T-helper 9 cell (primary cell): Measurements from ENCODE around the gene KRR1.
"Not testable (repeated sequence)": the region's sequence is repeated elsewhere in the genome, so short reads cannot be mapped to it uniquely, and the experiment has no call there.

ENCODE experiments used
- DNase-seq: peaks from one replicate; pipeline ENCODE4 v3.0.0-alpha.2; 2020

Gene KRR1

GRCh38 chr12:75522124-75522523, 10.7 kb upstream of the KRR1 start:
- not testable (repeated sequence) for DNase-seq

DNA sequence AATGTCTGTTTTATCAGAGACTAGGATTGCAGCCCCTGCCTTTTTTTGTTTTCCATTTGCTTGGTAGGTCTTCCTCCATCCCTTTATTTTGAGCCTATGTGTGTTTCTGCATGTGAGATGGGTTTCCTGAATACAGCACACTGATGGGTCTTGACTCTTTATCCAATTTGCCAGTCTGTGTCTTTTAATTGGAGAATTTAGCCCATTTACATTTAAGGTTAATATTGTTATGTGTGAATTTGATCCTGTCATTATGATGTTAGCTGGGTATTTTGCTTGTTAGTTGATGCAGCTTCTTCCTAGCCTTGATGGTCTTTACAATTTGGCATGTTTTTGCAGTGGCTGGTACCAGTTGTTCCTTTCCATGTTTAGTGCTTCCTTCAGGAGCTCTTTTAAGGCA, 9.8 kb upstream of the KRR1 start:
- not testable (repeated sequence) for DNase-seq

GRCh38 chr12:75509621-75510020, 1.8 kb downstream of the KRR1 start:
- no peak for DNase-seq

DNA sequence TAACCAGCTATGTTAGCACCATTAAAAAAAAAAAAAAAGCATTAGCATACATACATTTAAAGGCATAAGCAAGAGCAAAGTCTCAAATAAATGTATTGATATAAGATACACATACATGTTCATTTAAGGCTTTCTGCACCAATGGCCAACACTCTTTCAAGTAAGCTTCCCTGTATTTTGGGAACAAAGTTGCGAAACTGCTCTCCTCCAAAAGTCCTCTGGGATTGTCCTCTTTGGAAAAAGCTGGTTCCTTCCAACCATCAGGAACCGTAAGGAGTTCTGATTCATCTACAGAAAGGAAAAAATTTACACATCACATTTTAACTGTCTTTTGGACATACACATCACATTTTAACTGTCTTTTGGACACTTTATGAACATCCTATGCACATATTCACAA, 3.2 kb downstream of the KRR1 start:
- DNase-seq = no peak

DNA sequence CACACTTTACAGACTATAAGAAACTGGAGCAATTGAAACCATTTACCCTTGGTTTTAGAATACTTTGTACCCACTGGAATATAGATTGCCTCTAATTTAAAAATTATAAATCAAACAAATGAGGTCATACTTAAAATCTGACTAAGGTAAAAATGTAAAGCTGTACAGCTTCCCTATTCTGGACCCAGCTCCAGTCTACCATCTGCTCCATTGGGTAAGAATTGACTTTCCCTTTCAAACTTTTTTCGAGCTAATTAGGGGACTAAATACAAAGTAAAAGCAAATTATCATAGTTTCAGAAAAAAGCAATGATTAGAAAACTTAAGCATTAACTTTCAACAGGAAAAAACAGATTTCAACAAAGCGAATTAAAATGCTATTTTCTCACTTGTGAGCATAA, 4.3 kb downstream of the KRR1 start:
- no peak for DNase-seq

- no peak for DNase-seq
Measured at GRCh38 chr12:75505706-75506312, 5.6 kb downstream of the KRR1 start.

DNA sequence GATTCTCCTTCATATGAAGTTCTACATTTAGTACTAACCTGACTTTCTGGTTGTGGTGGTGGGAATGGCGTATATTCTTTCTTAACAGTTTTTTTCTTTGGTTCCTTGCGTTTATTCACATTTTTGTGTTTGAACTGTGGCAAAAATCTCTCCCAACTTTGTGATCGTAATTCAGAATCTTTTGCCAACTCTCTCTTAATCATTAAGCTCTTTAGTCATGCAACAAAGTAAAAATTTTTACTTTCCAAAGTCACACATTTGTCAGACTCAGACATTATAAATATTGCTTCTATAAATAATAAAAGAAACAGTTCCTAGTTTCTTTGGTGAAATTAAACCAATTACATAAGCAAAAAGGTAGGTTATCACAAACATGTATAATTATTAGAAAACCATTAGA, 7.5 kb downstream of the KRR1 start:
- DNase-seq = no peak

GRCh38 chr12:75503459-75503858, 8.0 kb downstream of the KRR1 start:
- DNase-seq = no peak

DNA sequence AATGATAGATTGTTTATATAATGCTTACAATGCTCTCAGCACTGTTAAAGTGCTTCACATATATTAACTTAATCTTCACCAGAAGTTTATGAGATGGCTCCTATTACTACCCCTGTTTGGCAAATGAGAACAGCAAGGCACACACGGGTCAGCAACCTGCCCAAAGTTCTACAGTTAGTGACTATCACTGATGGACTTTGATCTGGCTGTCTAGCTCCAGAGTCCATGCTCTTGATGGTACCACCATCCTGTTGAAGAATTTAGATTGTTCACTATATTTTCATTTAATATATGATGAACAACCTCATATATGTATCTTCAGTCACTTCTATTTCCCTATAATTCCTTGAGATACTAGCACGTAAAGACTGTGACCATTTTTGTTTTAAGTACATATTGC, 20.2 kb downstream of the KRR1 start:
- no peak for DNase-seq

- DNase-seq = no peak
Measured at GRCh38 chr12:75489613-75490210, 21.7 kb downstream of the KRR1 start.

DNA sequence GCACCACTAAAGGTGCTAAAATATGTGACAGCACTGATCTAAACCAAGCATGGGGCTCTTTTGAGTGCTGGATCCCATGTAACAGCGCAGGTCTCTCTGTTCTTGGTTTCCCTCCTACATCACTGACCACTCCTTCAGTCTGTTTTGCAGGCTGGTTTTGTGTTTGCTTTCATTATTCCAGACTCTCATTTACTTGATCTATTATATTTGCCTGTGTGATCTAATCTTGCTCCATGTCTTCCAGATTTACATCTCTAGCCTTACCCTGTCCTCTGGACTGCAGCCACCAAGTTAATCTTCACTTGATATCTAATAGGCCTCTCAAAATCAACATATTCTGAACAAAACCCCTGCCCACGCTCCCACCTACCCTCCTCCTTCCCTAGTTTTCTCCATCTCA, 22.2 kb downstream of the KRR1 start:
- no peak for DNase-seq

GRCh38 chr12:75488553-75488952, 22.9 kb downstream of the KRR1 start:
- DNase-seq = no peak

- no peak for DNase-seq
Measured at GRCh38 chr12:75487308-75487707, 24.1 kb downstream of the KRR1 start.

DNA sequence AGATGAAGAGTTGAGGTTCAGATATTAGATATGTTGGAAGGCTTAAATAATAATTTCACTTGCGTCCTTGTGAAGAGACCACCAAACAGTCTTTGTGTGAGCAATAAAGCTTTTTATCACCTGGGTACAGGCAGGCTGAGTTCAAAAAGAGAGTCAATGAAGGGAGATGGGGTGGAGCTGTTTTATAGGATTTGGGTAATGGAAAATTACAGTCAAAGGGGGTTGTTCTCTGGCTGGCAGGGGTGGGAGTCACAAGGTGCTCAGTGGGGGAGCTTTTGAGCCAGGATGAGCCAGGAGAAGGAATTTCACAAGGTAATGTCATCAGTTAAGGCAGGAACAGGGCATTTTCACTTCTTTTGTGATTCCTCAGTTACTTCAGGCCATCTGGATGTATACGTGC, 27.0 kb downstream of the KRR1 start:
- not testable (repeated sequence) for DNase-seq

DNA sequence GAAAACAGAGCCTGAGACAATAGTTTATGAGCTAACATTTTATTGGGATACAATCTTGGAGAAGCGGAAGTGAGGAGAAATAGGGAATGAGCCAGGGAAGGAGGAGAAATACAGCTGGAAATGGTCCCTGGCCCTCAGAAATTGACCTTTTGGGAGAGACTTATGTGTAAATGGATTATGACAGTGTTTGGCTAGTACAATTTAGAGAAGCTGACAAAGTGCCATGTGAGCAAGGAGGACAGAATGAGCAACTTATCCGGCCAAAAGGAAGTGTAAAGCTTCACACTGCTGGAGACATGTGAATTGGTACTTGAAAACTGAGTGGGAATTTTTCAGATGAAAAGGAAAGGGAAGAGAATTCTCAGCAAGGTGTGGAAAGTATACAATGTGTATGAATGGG, 28.0 kb downstream of the KRR1 start:
- DNase-seq = no peak

DNA sequence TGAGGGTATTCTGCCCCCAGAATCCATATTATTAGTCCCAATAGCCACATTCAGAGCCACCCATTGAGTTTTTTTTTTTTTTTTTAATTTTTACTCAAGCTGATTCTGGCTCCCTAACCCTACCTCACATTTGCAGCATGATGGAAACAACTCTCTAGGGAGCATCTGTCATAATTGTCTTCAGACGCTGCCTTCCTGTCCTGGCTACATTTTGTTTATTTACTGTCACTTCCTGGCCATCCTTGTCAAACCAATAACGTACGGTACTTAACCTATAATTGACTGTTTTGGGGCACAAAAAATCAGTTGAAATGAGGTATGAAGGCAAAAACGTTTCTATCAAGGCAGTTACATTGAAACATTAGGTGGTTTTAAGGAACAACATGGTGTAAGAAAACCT, 28.8 kb downstream of the KRR1 start:
- DNase-seq = no peak

DNA sequence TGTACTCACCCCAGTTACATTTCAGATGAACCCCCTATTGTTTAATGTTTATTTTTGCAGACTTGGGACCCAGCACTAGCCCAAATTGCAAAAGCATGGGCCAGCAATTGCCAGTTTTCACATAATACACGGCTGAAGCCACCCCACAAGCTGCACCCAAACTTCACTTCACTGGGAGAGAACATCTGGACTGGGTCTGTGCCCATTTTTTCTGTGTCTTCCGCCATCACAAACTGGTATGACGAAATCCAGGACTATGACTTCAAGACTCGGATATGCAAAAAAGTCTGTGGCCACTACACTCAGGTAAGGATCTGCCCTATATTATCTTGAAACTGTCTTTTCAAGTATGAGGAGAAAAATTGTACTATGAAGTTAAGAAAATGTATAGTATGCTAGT, 29.6 kb downstream of the KRR1 start:
- DNase-seq = no peak

DNA sequence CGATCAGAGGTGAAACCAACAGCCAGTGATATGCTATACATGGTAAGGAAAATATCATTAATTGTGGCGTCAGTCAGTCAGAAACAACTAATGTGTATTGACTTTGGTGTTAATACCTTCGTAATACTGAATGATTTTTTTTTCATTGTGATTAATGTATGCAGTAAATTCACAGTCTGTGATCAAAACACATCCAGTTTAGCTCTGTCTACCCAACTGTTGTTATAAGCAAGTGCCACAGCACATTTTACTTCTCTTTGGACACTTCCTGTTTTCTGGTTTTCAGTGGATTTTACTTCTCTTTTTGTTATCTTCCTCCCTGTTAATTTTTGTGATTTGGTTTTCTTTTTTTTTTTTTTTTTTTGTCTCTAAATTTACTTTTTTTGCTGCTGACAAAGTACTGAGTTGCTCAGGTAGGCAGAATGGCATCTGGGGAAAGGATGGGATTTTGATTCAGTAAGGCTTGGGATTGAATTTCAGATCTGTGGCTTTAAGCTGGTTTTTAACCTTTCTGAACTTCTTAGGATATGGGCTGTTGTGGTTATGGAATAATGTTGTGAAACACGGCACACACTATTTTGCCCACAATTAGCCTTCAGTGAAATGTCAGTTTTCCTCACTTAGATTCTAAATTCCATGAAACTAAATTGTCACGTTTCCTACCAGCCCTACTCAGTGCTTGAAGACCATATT, 30.2 kb downstream of the KRR1 start:
- DNase-seq = no peak

DNA sequence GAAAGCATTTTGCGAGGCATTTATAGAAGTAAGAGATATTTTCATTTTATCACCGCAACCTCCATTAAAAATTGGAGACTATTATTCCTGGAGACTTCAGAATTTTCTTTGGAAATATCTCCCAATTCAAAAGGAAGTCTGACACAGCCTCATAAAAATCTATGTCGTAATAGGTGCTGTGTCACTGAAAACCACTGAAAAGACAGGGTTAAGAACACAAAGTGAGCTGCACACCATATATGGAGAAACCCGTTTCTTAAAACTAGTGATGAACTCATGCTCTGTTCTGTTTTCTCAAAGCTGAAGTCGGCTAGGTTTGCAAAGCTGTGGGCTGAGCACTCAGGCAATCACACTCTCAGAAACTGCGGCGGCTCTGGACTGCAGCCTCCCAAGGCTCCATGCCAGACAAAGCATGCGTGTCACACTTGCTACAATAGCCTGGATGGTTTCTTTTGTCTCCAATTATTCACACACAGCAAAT, 30.9 kb downstream of the KRR1 start, which contains the start of gene GLIPR1:
Gene GLIPR1 (plus strand): TSS at position 287 of the 481 bp plus-strand sequence. CDS start 126 bp downstream, at position 413.
- peak; percentile 54 for DNase-seq

- no peak for DNase-seq
Measured at GRCh38 chr12:75479963-75480461, 31.4 kb downstream of the KRR1 start.

DNA sequence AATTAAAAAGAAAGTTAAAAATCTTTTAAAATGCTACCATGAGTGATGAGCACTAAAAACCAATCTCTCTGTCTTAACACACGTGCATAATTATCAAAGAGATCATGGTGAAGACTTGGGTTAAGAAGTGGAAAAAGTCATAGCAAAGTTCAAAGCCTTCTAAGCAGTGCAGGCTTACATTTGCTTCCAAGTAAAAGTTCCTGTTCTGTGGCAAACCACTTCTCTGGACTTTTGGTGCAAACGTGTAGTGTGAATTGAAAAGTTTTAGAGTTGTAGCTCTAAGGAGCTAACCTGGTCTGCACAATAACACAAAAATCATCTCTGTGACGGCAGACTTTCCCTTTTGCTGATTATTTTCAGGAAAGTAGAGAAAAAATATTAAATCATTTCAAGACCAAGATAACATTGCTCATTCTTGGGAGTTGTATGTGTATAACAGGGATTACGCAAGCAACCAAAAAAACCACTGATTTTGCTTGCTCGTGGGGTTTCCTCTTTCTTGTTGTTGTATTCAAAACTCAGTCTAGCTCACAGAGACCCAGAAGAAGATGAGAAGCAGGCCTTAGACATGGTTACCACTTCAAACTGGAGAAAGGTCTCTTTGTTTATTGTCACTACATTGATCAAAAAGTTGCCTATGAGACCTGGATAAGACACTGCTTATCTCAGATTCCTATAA, 33.2 kb downstream of the KRR1 start:
- no peak for DNase-seq

DNA sequence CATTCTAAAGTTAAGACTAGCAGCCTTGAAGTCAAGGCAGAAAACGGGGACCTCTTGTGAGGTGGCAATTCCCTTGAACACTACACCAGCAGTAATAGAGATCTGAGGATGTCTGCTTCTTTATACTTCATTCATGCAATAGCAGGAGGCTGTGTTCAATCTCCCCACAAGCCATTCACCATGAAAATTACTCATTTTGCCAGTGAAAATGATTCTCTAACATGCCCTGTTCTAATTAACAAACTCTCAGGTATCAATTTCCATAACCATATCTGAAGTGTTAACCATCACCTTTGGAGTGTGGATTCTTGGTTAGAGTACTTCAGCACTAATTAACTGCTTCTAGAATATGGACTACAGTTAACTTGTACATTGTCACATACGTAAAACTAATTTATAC, 34.3 kb downstream of the KRR1 start:
- no peak for DNase-seq

- DNase-seq = no peak
Measured at GRCh38 chr12:75476071-75476470, 35.3 kb downstream of the KRR1 start.
